Liver (tissue), 9 donors: ENCODE data around the gene XYLB. TPM values are rescaled to one million over a fixed set of nuclear protein-coding genes. Genes with fewer than 3 reads are reported as not detected.
A peak's percentile ranks its signal among the peaks of the same experiment; 100 is the strongest.

ENCODE experiments used
- DNase-seq: peaks from one replicate; pipeline ENCODE4 v3.0.0-alpha.2; 2017; ENCODE audit warnings: low spot score
- H3K27ac ChIP-seq, 2 donors: one replicate each; pipeline ENCODE4 v1.7.0; 2013; ENCODE audit warnings: inconsistent platforms in 2 of 2, low read length in 2 of 2, control low read depth in 1 of 2, low read depth in 1 of 2, mild to moderate bottlenecking in 1 of 2
- H3K27me3 ChIP-seq, 4 donors: one replicate each; pipeline versions ENCODE4 v1.6.1 to v1.7.0; 2013; ENCODE audit warnings: low read length in 3 of 4, inconsistent platforms in 1 of 4, mild to moderate bottlenecking in 1 of 4, moderate library complexity in 1 of 4; ENCODE audit not compliant: control insufficient read depth in 4 of 4, insufficient read depth in 4 of 4
- H3K36me3 ChIP-seq, 4 donors: one replicate each; pipeline versions ENCODE4 v1.6.1 to v1.7.0; 2013; ENCODE audit warnings: low read length in 3 of 4, mild to moderate bottlenecking in 3 of 4, low read depth in 1 of 4, moderate library complexity in 1 of 4; ENCODE audit not compliant: control insufficient read depth in 4 of 4, insufficient read depth in 3 of 4
- H3K4me1 ChIP-seq, 4 donors: one replicate each; pipeline versions ENCODE4 v1.6.1 to v1.7.0; 2013; ENCODE audit warnings: low read length in 3 of 4, mild to moderate bottlenecking in 3 of 4, moderate library complexity in 1 of 4; ENCODE audit not compliant: control insufficient read depth in 4 of 4, insufficient read depth in 4 of 4
- H3K4me3 ChIP-seq, 3 donors: one replicate each; pipeline versions ENCODE4 v1.6.1 to v1.7.0; 2013; ENCODE audit warnings: low read length in 3 of 3, control low read depth in 1 of 3, low read depth in 1 of 3, mild to moderate bottlenecking in 1 of 3
- H3K9ac ChIP-seq, 2 donors: one replicate each; pipeline ENCODE4 v1.7.0; 2013; ENCODE audit warnings: low read length in 2 of 2, mild to moderate bottlenecking in 2 of 2, moderate library complexity in 2 of 2, control low read depth in 1 of 2, low read depth in 1 of 2
- H3K9me3 ChIP-seq, 4 donors: one replicate each; pipeline versions ENCODE4 v1.6.1 to v1.7.0; 2013; ENCODE audit warnings: low read length in 3 of 4; ENCODE audit not compliant: control insufficient read depth in 4 of 4
- ATF3 ChIP-seq: IDR thresholded peaks from 2 replicates; pipeline ENCODE4 v1.6.1; 2016; ENCODE audit warnings: antibody characterized with exemption
- CTCF ChIP-seq: fragments of 150-350 bp; IDR thresholded peaks from 2 replicates; pipeline ENCODE4 v1.5.1; 2017; ENCODE audit warnings: improper control_type of control experiment, low read depth, low read length; ENCODE audit not compliant: missing input control
- EGR1 ChIP-seq, 2 donors: IDR thresholded peaks; 2 replicates each; pipeline ENCODE4 v1.6.1; 2016 to 2018; ENCODE audit warnings: antibody characterized with exemption in 2 of 2, low read depth in 2 of 2
- FOXA1 ChIP-seq: IDR thresholded peaks from 2 replicates; pipeline ENCODE4 v1.6.1; 2016; ENCODE audit warnings: antibody characterized with exemption
- FOXA2 ChIP-seq: IDR thresholded peaks from 2 replicates; pipeline ENCODE4 v1.6.1; 2016; ENCODE audit warnings: antibody characterized with exemption
- GABPA ChIP-seq, 2 donors: IDR thresholded peaks in 1 of 2; conservative IDR thresholded peaks in 1 of 2; 2 replicates each; pipeline ENCODE4 v1.6.1; 2016; ENCODE audit warnings: antibody characterized with exemption in 2 of 2, mild to moderate bottlenecking in 1 of 2, moderate library complexity in 1 of 2
- HNF4A ChIP-seq, 2 donors: conservative IDR thresholded peaks; 2 replicates each; pipeline ENCODE4 v1.6.1; 2016; ENCODE audit warnings: antibody characterized with exemption in 2 of 2, mild to moderate bottlenecking in 2 of 2
- HNF4G ChIP-seq: IDR thresholded peaks from 2 replicates; pipeline ENCODE4 v1.6.1; 2016; ENCODE audit warnings: antibody characterized with exemption
- JUND ChIP-seq, 2 donors: IDR thresholded peaks; 2 replicates each; pipeline ENCODE4 v1.6.1; 2016; ENCODE audit warnings: antibody characterized with exemption in 2 of 2
- MAX ChIP-seq: IDR thresholded peaks from 2 replicates; pipeline ENCODE4 v1.6.1; 2016; ENCODE audit warnings: antibody characterized with exemption
- NR2F2 ChIP-seq: IDR thresholded peaks from 2 replicates; pipeline ENCODE4 v1.6.1; 2016; ENCODE audit warnings: antibody characterized with exemption
- RAD21 ChIP-seq, 2 donors: IDR thresholded peaks; 2 replicates each; pipeline ENCODE4 v1.6.1; 2016; ENCODE audit warnings: antibody characterized with exemption in 2 of 2, mild to moderate bottlenecking in 2 of 2
- REST ChIP-seq: IDR thresholded peaks from 2 replicates; pipeline ENCODE4 v1.6.1; 2016; ENCODE audit warnings: antibody characterized with exemption, mild to moderate bottlenecking
- RXRA ChIP-seq, 2 donors: IDR thresholded peaks; 2 replicates each; pipeline ENCODE4 v1.6.1; 2017 to 2018; ENCODE audit warnings: antibody characterized with exemption in 2 of 2, mild to moderate bottlenecking in 1 of 2
- SP1 ChIP-seq: IDR thresholded peaks from 2 replicates; pipeline ENCODE4 v1.6.1; 2018; ENCODE audit warnings: antibody characterized with exemption, mild to moderate bottlenecking
- TAF1 ChIP-seq: conservative IDR thresholded peaks from 2 replicates; pipeline ENCODE4 v1.6.1; 2016; ENCODE audit warnings: antibody characterized with exemption, mild to moderate bottlenecking
- YY1 ChIP-seq: IDR thresholded peaks from 2 replicates; pipeline ENCODE4 v1.6.1; 2016; ENCODE audit warnings: antibody characterized with exemption, mild to moderate bottlenecking
- WGBS: extraction: QIAGEN DNeasy Blood & Tissue Kit; methylation state at CpG from one replicate; pipeline ENCODE4 v1.1.7; 2013; 5-methylcytosine and 5-hydroxymethylcytosine counted together
- polyA plus RNA-seq, 2 donors: library from polyadenylated mRNA; stranded (reverse) in 1 of 2; unstranded in 1 of 2; fragments of 200-250 nt in 1 of 2; fragments of >200 nt in 1 of 2; fragmentation: Nextera tagmentation in 1 of 2; extraction: Ambion mirVana in 1 of 2; gene quantifications; one replicate each; pipeline versions ENCODE4 v1.2.1 to v1.2.3, GENCODE V29; 2013 to 2015
- total RNA-seq, 2 donors: library from RNA; depleted of rRNA; stranded (reverse); fragments of >200 nt; gene quantifications; one replicate each; pipeline ENCODE4 v1.2.3, GENCODE V29; 2014
- donor health status: healthy.
- donor health status: healthy.
- donor health status: healthy.
- donor health status: healthy.
- donor health status: healthy.

XYLB gene
- total and polyA plus RNA-seq, 4 donors, result 14.2 to 51.5 (median 18.0) TPM

- Histone ChIP-seq H3K9ac (no peak overlapping the region), H3K4me3 (no peak overlapping the region), H3K36me3 (no peaks in the 10 kb centered on the region), H3K9me3 (no peaks in the 10 kb centered on the region), H3K27me3 (no peaks in the 10 kb centered on the region), H3K4me1 (peaks cover 8 to 50% (median 29%) of the 10 kb centered on the region in 4 donors), H3K27ac (no peak overlapping the region)
- no peak for DNase-seq
- TF ChIP-seq REST, result no peak
- no peak for TF ChIP-seq JUND (IDR thresholded peaks at IDR 0.05)
- TF ChIP-seq HNF4A (conservative IDR thresholded peaks at IDR 0.05), result no peak
- no peak for TF ChIP-seq MAX
- no peak for TF ChIP-seq NR2F2
- no peak for TF ChIP-seq FOXA2
- no peak for TF ChIP-seq ATF3
- no peak for TF ChIP-seq EGR1 (IDR thresholded peaks at IDR 0.05; ENCODE audit: low read depth in 2 of 2)
- no peak for TF ChIP-seq RAD21 (IDR thresholded peaks at IDR 0.05)
- TF ChIP-seq GABPA (IDR thresholded peaks at IDR 0.05 in 1 of 2, conservative IDR thresholded peaks at IDR 0.05 in 1 of 2), result no peak
- TF ChIP-seq YY1, result no peak
- 94% methylated on average over 9 of the region's 9 CpGs for WGBS
Observed at GRCh38 chr3:38457111-38458003, 110.8 kb downstream of the XYLB start.

GRCh38 chr3:38458796-38459498, 112.4 kb downstream of the XYLB start:
- no peaks in the 10 kb centered on the region for H3K27me3 ChIP-seq
- H3K4me3 ChIP-seq, result peak overlapping the region; percentile 63 to 80 (median 67)
- H3K27ac ChIP-seq, result peak overlapping the region; percentile 85 to 90
- WGBS, result 34% methylated on average over 13 of the region's 13 CpGs
- DNase-seq, result no peak
- H3K9me3 ChIP-seq, result no peaks in the 10 kb centered on the region
- H3K36me3 ChIP-seq, result no peaks in the 10 kb centered on the region
- H3K4me1 ChIP-seq, result peaks cover 5 to 44% (median 27%) of the 10 kb centered on the region in 4 donors
- peak overlapping the region; percentile 33 to 58 for H3K9ac ChIP-seq
- TF ChIP-seq ATF3 (no peak), NR2F2 (no peak), TAF1 (no peak), JUND (IDR thresholded peaks at IDR 0.05) (no peak), GABPA (IDR thresholded peaks at IDR 0.05 in 1 of 2, conservative IDR thresholded peaks at IDR 0.05 in 1 of 2) (peak in 1 of 2 donors; percentile 29), MAX (peak; percentile 85), CTCF (no peak), YY1 (peak; percentile 36), FOXA1 (no peak), RAD21 (IDR thresholded peaks at IDR 0.05) (peak in 1 of 2 donors; percentile 9), REST (no peak), SP1 (peak; percentile 28), HNF4A (conservative IDR thresholded peaks at IDR 0.05) (peak; percentile 37 to 56), EGR1 (IDR thresholded peaks at IDR 0.05; ENCODE audit: low read depth in 2 of 2) (peak; percentile 87 to 96), RXRA (IDR thresholded peaks at IDR 0.05) (peak; percentile 14 to 53), FOXA2 (no peak), HNF4G (no peak)
